SK-N-SH (cell line): Measurements from ENCODE around the gene PFKP.

Experiments used
- EP300 ChIP-seq, 2 experiments: IDR thresholded peaks; 2 replicates each; pipeline versions ENCODE4 v1.4.0 to v1.6.1; 2012; ENCODE audit warnings: borderline replicate concordance in 1 of 2, low read depth in 1 of 2, low read length in 1 of 2
- GABPA ChIP-seq: IDR thresholded peaks from 2 replicates; pipeline ENCODE4 v1.4.0; 2012; ENCODE audit warnings: low read depth, mild to moderate bottlenecking
- POLR2AphosphoS5 ChIP-seq: IDR thresholded peaks from 2 replicates; pipeline ENCODE4 v1.6.1; 2012; ENCODE audit warnings: low read depth, low read length
- RCOR1 ChIP-seq: fragments of 150-350 bp; IDR thresholded peaks from 2 replicates; pipeline ENCODE4 v1.6.1; 2017; ENCODE audit warnings: antibody characterized with exemption, low read length
- RFX5 ChIP-seq: IDR thresholded peaks from 2 replicates; pipeline ENCODE4 v1.6.1; 2012; ENCODE audit warnings: mild to moderate bottlenecking, improper control_type of control experiment, low read length
- SIN3A ChIP-seq: IDR thresholded peaks from 2 replicates; pipeline ENCODE4 v1.6.1; 2012; ENCODE audit warnings: low read depth, mild to moderate bottlenecking, low read length, moderate library complexity, borderline replicate concordance
- TAF1 ChIP-seq: IDR thresholded peaks from 2 replicates; pipeline ENCODE4 v1.6.1; 2012; ENCODE audit warnings: low read depth, mild to moderate bottlenecking, low read length, moderate library complexity, borderline replicate concordance
- TF ChIP-seq, protein P1 (sequence below): IDR thresholded peaks from 2 replicates; pipeline ENCODE4 v1.6.1; 2012; ENCODE audit warnings: mild to moderate bottlenecking, low read depth, low read length, moderate library complexity
- TF ChIP-seq, protein P2 (sequence below): fragments of 200-600 bp; sonication (generic); IDR thresholded peaks from 2 replicates; pipeline ENCODE4 v1.6.1; 2017; ENCODE audit warnings: antibody characterized with exemption, mild to moderate bottlenecking, moderate library complexity
- TF ChIP-seq, protein P3 (sequence below): fragments of 150-350 bp; IDR thresholded peaks from 2 replicates; pipeline ENCODE4 v1.6.1; 2016; ENCODE audit warnings: mild to moderate bottlenecking, low read depth, low read length

DNA sequence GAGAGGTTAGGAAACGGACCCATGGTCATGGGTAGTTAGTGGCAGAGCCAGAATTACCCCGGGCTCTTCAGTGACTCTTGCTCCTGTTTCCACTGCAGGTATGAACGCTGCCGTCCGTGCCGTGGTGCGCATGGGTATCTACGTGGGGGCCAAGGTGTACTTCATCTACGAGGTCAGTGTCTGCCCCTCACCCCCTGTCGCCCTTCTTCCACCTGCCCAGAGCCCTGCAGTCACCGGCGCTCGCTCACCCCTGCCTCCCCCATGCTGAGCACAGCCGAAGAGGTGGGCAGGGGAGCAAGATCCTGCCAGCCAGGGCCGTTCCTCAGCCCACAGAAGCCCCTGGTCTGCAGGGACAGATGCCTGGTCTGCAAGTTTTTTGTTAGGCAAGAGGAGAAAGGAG lies 14.9 kb downstream of the PFKP start:
- TF ChIP-seq, protein P1, sequence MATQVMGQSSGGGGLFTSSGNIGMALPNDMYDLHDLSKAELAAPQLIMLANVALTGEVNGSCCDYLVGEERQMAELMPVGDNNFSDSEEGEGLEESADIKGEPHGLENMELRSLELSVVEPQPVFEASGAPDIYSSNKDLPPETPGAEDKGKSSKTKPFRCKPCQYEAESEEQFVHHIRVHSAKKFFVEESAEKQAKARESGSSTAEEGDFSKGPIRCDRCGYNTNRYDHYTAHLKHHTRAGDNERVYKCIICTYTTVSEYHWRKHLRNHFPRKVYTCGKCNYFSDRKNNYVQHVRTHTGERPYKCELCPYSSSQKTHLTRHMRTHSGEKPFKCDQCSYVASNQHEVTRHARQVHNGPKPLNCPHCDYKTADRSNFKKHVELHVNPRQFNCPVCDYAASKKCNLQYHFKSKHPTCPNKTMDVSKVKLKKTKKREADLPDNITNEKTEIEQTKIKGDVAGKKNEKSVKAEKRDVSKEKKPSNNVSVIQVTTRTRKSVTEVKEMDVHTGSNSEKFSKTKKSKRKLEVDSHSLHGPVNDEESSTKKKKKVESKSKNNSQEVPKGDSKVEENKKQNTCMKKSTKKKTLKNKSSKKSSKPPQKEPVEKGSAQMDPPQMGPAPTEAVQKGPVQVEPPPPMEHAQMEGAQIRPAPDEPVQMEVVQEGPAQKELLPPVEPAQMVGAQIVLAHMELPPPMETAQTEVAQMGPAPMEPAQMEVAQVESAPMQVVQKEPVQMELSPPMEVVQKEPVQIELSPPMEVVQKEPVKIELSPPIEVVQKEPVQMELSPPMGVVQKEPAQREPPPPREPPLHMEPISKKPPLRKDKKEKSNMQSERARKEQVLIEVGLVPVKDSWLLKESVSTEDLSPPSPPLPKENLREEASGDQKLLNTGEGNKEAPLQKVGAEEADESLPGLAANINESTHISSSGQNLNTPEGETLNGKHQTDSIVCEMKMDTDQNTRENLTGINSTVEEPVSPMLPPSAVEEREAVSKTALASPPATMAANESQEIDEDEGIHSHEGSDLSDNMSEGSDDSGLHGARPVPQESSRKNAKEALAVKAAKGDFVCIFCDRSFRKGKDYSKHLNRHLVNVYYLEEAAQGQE = no peak
- TF ChIP-seq, protein P2, sequence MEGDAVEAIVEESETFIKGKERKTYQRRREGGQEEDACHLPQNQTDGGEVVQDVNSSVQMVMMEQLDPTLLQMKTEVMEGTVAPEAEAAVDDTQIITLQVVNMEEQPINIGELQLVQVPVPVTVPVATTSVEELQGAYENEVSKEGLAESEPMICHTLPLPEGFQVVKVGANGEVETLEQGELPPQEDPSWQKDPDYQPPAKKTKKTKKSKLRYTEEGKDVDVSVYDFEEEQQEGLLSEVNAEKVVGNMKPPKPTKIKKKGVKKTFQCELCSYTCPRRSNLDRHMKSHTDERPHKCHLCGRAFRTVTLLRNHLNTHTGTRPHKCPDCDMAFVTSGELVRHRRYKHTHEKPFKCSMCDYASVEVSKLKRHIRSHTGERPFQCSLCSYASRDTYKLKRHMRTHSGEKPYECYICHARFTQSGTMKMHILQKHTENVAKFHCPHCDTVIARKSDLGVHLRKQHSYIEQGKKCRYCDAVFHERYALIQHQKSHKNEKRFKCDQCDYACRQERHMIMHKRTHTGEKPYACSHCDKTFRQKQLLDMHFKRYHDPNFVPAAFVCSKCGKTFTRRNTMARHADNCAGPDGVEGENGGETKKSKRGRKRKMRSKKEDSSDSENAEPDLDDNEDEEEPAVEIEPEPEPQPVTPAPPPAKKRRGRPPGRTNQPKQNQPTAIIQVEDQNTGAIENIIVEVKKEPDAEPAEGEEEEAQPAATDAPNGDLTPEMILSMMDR = no peak
- TF ChIP-seq EP300 (IDR thresholded peaks at IDR 0.05; ENCODE audit: borderline replicate concordance in 1 of 2, low read depth in 1 of 2, low read length in 1 of 2) = no peak
- TF ChIP-seq POLR2AphosphoS5 = no peak
- TF ChIP-seq GABPA = no peak
- TF ChIP-seq RCOR1 = no peak
- TF ChIP-seq, protein P3, sequence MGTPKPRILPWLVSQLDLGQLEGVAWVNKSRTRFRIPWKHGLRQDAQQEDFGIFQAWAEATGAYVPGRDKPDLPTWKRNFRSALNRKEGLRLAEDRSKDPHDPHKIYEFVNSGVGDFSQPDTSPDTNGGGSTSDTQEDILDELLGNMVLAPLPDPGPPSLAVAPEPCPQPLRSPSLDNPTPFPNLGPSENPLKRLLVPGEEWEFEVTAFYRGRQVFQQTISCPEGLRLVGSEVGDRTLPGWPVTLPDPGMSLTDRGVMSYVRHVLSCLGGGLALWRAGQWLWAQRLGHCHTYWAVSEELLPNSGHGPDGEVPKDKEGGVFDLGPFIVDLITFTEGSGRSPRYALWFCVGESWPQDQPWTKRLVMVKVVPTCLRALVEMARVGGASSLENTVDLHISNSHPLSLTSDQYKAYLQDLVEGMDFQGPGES = no peak
- TF ChIP-seq SIN3A = no peak
- no peak for TF ChIP-seq TAF1
- TF ChIP-seq RFX5 = no peak
